Panc1 (cell line): ENCODE measurements around the gene ATXN2. TPM values are rescaled to one million over a fixed set of nuclear protein-coding genes. Genes with fewer than 3 reads are reported as not detected.

Experiments
- ATAC-seq: fragments of 200-7000 bp; cut with Tn5 transposase; 2 replicates; pipeline ENCODE4 v1.9.1; 2020; ENCODE audit warnings: mild to moderate bottlenecking, moderate library complexity
- BruUV-seq: library from RNA; stranded (reverse); fragments of 400-500 nt; replicated peaks from 2 replicates; lab custom pipeline; 2021; lab: Mats Ljungman, UMichigan
- CTCF ChIA-PET: fragments of 300-600 bp; sonication (Branson Sonifier 250); formaldehyde crosslinking; loops from one replicate; lab custom pipeline; 2022; ENCODE audit warnings: antibody characterized with exemption; lab: Charles Lee
- POLR2A ChIA-PET: fragments of 300-600 bp; sonication (Branson Sonifier 250); formaldehyde crosslinking; loops from one replicate; lab custom pipeline; 2022; ENCODE audit warnings: antibody characterized with exemption; lab: Charles Lee
- DNase-seq: peaks from one replicate; pipeline ENCODE4 v3.0.0-alpha.2; 2010; ENCODE audit warnings: low read depth, low spot score
- H3K27ac ChIP-seq: 2 replicates; pipeline ENCODE4 v1.5.1; 2011; ENCODE audit warnings: mild to moderate bottlenecking, low read length, inconsistent platforms
- H3K27me3 ChIP-seq: fragments of 200-500 bp; sonication (Bioruptor generic); 2 replicates; pipeline ENCODE4 v1.6.0; 2014; ENCODE audit warnings: low read length, inconsistent platforms; ENCODE audit not compliant: control insufficient read depth, insufficient read depth
- H3K36me3 ChIP-seq: fragments of 200-500 bp; sonication (Bioruptor generic); 2 replicates; pipeline ENCODE4 v1.5.1; 2014; ENCODE audit warnings: inconsistent platforms, mild to moderate bottlenecking, low read length, moderate library complexity; ENCODE audit not compliant: control insufficient read depth, insufficient read depth
- H3K4me1 ChIP-seq: 2 replicates; pipeline ENCODE4 v1.5.1; 2011; ENCODE audit warnings: inconsistent platforms, mild to moderate bottlenecking, low read length, moderate library complexity; ENCODE audit not compliant: control insufficient read depth, insufficient read depth
- H3K4me3 ChIP-seq, 2 experiments: 2 replicates each; pipeline ENCODE4 v1.5.1; 2011 to 2012; ENCODE audit warnings: low read depth in 2 of 2, low read length in 2 of 2, mild to moderate bottlenecking in 2 of 2, inconsistent platforms in 1 of 2, moderate library complexity in 1 of 2
- H3K9me3 ChIP-seq: fragments of 200-500 bp; sonication (Bioruptor generic); 2 replicates; pipeline ENCODE4 v1.5.1; 2014; ENCODE audit warnings: low read depth, mild to moderate bottlenecking, inconsistent platforms, low read length, moderate library complexity; ENCODE audit not compliant: control insufficient read depth, insufficient read depth
- CTCF ChIP-seq: fragments of 450-650 bp; IDR thresholded peaks from 2 replicates; pipeline ENCODE4 v1.5.1; 2017; ENCODE audit warnings: mild to moderate bottlenecking
- POLR2AphosphoS5 ChIP-seq: IDR thresholded peaks from 2 replicates; pipeline ENCODE4 v1.6.1; 2012; ENCODE audit warnings: mild to moderate bottlenecking, low read depth, low read length, moderate library complexity
- REST ChIP-seq, 2 experiments: IDR thresholded peaks; 2 replicates each; pipeline ENCODE4 v1.6.1; 2011 to 2012; ENCODE audit warnings: low read depth in 2 of 2, control low read depth in 1 of 2, low read length in 1 of 2, mild to moderate bottlenecking in 1 of 2, moderate library complexity in 1 of 2; ENCODE audit not compliant: insufficient read depth in 1 of 2
- SIN3A ChIP-seq: IDR thresholded peaks from 2 replicates; pipeline ENCODE4 v1.6.1; 2012; ENCODE audit warnings: low read depth, mild to moderate bottlenecking, low read length, moderate library complexity, borderline replicate concordance; ENCODE audit not compliant: insufficient read depth
- TCF7L2 ChIP-seq: IDR thresholded peaks from 2 replicates; pipeline ENCODE4 v1.6.1; 2011; ENCODE audit warnings: mild to moderate bottlenecking, low read depth, low read length, inconsistent platforms
- in situ Hi-C: cut with HindIII; loops from 2 replicates; pipeline ENCODE4 v1.10.0; 2016; ENCODE audit warnings: low sequenced_read_pairs, low pct_unique_long_range_greater_than_20kb
- intact Hi-C: fragments of 100-400 bp; cut with micrococcal nuclease; formaldehyde crosslinking; loops from one replicate; pipeline ENCODE4 v1.10.0; 2022; ENCODE audit not compliant: unreplicated experiment
- total RNA-seq: library from RNA; stranded (reverse); gene quantifications from one replicate; pipeline ENCODE4 v1.2.1, GENCODE V29; 2021; ENCODE audit not compliant: unreplicated experiment

Gene ATXN2
- total RNA-seq, 1 experiment from 2014 or later = 77.6 TPM

GRCh38 chr12:111429828-111430432 lies 169.2 kb downstream of the ATXN2 start:
- no peaks in the 10 kb centered on the region for H3K27me3 ChIP-seq
- no peaks in the 10 kb centered on the region for H3K36me3 ChIP-seq
- in situ Hi-C loops = no loop called here
- CTCF ChIA-PET = interaction anchor here (0.5 to 1.2 kb wide), 2 partner anchors 33 to 293 kb away, joined by 3 to 6 read pairs; no protein-coding TSS in a partner anchor
- POLR2A ChIA-PET = no interaction called here
- no peak for DNase-seq
- H3K27ac ChIP-seq = peak overlapping the region; percentile 53
- H3K9me3 ChIP-seq = no peaks in the 10 kb centered on the region
- peaks cover 55% of the 10 kb centered on the region for H3K4me1 ChIP-seq
- intact Hi-C loops = no loop called here
- peak; percentile 18; the same call in 1 of the 2 replicates for ATAC-seq
- BruUV-seq = no TSS peak
- TF ChIP-seq SIN3A (no peak), TCF7L2 (no peak), POLR2AphosphoS5 (no peak), CTCF (no peak), REST (IDR thresholded peaks at IDR 0.05; ENCODE audit: insufficient read depth in 1 of 2, low read depth in 2 of 2, low read length in 1 of 2) (no peak)
- no peak overlapping the region for H3K4me3 ChIP-seq

GRCh38 chr12:111428728-111429175 lies 170.4 kb downstream of the ATXN2 start:
- no peaks in the 10 kb centered on the region for H3K27me3 ChIP-seq
- peaks cover 56% of the 10 kb centered on the region for H3K4me1 ChIP-seq
- ChIA-PET POLR2A (no interaction called here), CTCF (interaction anchor here (0.7 kb wide), 1 partner anchor 18 kb away, joined by 3 read pairs; no protein-coding TSS in a partner anchor)
- TF ChIP-seq REST (IDR thresholded peaks at IDR 0.05; ENCODE audit: insufficient read depth in 1 of 2, low read depth in 2 of 2, low read length in 1 of 2) = no peak
- TF ChIP-seq SIN3A = no peak
- TF ChIP-seq CTCF = no peak
- TF ChIP-seq POLR2AphosphoS5 = no peak
- no peak for TF ChIP-seq TCF7L2
- no peaks in the 10 kb centered on the region for H3K36me3 ChIP-seq
- no peak for DNase-seq
- no TSS peak for BruUV-seq
- no peak for ATAC-seq
- H3K27ac ChIP-seq = peak overlapping the region; percentile 51
- no peak overlapping the region for H3K4me3 ChIP-seq
- in situ Hi-C loops = no loop called here
- intact Hi-C loops = no loop called here
- no peaks in the 10 kb centered on the region for H3K9me3 ChIP-seq
